Stimulated activated CD8-positive, alpha-beta memory T cell treated with anti-CD3 and anti-CD28 coated beads, Interleukin-2, amount 100 ng/mL, for 1 hour (primary cell): ENCODE measurements around the gene NPIPB6.
"Not testable (repeated sequence)": the region's sequence is repeated elsewhere in the genome, so short reads cannot be mapped to it uniquely, and the experiment has no call there.

Experiments
- DNase-seq, 2 donors: peaks; one replicate each; pipeline ENCODE4 v3.0.0-alpha.2; 2020; ENCODE audit warnings: low read depth in 2 of 2

NPIPB6 gene

GRCh38 chr16:28363408-28363807 lies at the start of gene NPIPB6:
Gene NPIPB6, minus strand, starts transcription at chr16:28363508. Its CDS starts 686 bp downstream, at chr16:28362822.
- DNase-seq = not testable (repeated sequence)

GRCh38 chr16:28403220-28404072 lies 40.1 kb upstream of the NPIPB6 start, which contains the start of gene EIF3CL:
Gene EIF3CL, minus strand, starts transcription at chr16:28403841. Its CDS starts 223 bp downstream, at chr16:28403618.
- not testable (repeated sequence) for DNase-seq

- DNase-seq = not testable (repeated sequence)
Measured at GRCh38 chr16:28392054-28392453, 28.7 kb upstream of the NPIPB6 start.

GRCh38 chr16:28382177-28382867 lies 19.0 kb upstream of the NPIPB6 start:
- DNase-seq = not testable (repeated sequence)

GRCh38 chr16:28377822-28378221 lies 14.5 kb upstream of the NPIPB6 start:
- DNase-seq = not testable (repeated sequence)

- not testable (repeated sequence) for DNase-seq
Measured at GRCh38 chr16:28377108-28377625, 13.9 kb upstream of the NPIPB6 start.

- DNase-seq = not testable (repeated sequence)
Measured at GRCh38 chr16:28375115-28375514, 11.8 kb upstream of the NPIPB6 start.

- DNase-seq = not testable (repeated sequence)
Measured at GRCh38 chr16:28374281-28374680, 11.0 kb upstream of the NPIPB6 start.

- DNase-seq = not testable (repeated sequence)
Measured at GRCh38 chr16:28367926-28368325, 4.6 kb upstream of the NPIPB6 start.

GRCh38 chr16:28364268-28365173 lies 1.2 kb upstream of the NPIPB6 start:
- not testable (repeated sequence) for DNase-seq

GRCh38 chr16:28362600-28362999 lies 708 bp downstream of the NPIPB6 start:
- not testable (repeated sequence) for DNase-seq

- DNase-seq = not testable (repeated sequence)
Measured at GRCh38 chr16:28338230-28338629, 25.1 kb downstream of the NPIPB6 start.

- not testable (repeated sequence) for DNase-seq
Measured at GRCh38 chr16:28336940-28337710, 26.2 kb downstream of the NPIPB6 start.

GRCh38 chr16:28335678-28336077 lies 27.6 kb downstream of the NPIPB6 start:
- DNase-seq = not testable (repeated sequence)

GRCh38 chr16:28332632-28333031 lies 30.7 kb downstream of the NPIPB6 start:
- not testable (repeated sequence) for DNase-seq

GRCh38 chr16:28330981-28331380 lies 32.3 kb downstream of the NPIPB6 start:
- DNase-seq = not testable (repeated sequence)

- DNase-seq = not testable (repeated sequence)
Measured at GRCh38 chr16:28330232-28330631, 33.1 kb downstream of the NPIPB6 start.

GRCh38 chr16:28326881-28327610 lies 36.3 kb downstream of the NPIPB6 start:
- DNase-seq = peak; percentile 47 to 53

- DNase-seq = no peak
Measured at GRCh38 chr16:28324887-28325279, 38.4 kb downstream of the NPIPB6 start.
